ENCODE data around the gene DQX1. TPM values are rescaled to one million over a fixed set of nuclear protein-coding genes. Genes with fewer than 3 reads are reported as not detected.

The DQX1 gene
- total RNA-seq, 2 donors from 2014 or later: 2.0 TPM; not detected in 1

DNA sequence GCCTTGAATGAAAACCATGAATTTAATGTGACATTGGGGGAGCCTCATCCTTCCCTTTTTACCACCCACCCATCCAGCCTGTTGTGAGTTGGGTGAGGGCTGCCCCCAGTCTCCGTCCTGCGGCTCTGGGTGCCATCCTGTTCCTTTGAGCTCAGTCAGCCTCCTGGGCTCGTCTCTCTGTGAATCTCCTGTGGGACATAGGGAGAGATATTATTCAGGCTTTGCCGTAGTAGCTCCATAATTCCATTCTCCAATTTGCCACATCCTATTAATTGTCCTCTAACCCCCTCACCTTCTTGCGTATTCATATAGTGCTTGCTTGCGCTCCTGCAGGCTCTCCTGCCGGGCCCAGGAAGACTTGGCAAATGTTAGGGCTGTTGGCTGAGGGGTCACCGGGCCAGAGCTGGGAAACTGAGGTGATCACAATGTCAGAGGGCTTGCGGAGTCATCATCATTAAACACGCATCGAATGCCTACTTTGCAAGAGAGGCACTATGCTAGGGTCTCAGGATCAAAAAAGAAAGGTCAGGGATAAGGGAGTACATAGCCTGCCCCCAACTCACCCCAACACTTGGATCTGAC, 709 bp upstream of the DQX1 start:
- DNase-seq (no peak), ATAC-seq (no peak)
- H3K27me3 ChIP-seq: no peaks in the 10 kb centered on the region
- no peaks in the 10 kb centered on the region for H3K9me3 ChIP-seq
- no peak for TF ChIP-seq POLR2A (IDR thresholded peaks at IDR 0.05)
- TF ChIP-seq, protein P1, sequence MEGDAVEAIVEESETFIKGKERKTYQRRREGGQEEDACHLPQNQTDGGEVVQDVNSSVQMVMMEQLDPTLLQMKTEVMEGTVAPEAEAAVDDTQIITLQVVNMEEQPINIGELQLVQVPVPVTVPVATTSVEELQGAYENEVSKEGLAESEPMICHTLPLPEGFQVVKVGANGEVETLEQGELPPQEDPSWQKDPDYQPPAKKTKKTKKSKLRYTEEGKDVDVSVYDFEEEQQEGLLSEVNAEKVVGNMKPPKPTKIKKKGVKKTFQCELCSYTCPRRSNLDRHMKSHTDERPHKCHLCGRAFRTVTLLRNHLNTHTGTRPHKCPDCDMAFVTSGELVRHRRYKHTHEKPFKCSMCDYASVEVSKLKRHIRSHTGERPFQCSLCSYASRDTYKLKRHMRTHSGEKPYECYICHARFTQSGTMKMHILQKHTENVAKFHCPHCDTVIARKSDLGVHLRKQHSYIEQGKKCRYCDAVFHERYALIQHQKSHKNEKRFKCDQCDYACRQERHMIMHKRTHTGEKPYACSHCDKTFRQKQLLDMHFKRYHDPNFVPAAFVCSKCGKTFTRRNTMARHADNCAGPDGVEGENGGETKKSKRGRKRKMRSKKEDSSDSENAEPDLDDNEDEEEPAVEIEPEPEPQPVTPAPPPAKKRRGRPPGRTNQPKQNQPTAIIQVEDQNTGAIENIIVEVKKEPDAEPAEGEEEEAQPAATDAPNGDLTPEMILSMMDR (IDR thresholded peaks at IDR 0.05): no peak
- WGBS, 2 donors: 95 to 99% methylated on average over 11 of the region's 11 CpGs
- no peak overlapping the region for H3K27ac ChIP-seq
- intact Hi-C loops (cut with DNase I): loop anchor here (5.0 kb wide), 1 partner anchor 34 kb away; no protein-coding TSS in a partner anchor
- no peak overlapping the region for H3K4me3 ChIP-seq
- peaks cover 27% of the 10 kb centered on the region for H3K4me1 ChIP-seq
- H3K36me3 ChIP-seq (replicated peaks in 1 of 2; ENCODE audit: insufficient read depth in 1 of 2, low read depth in 2 of 2): peaks cover 0 to 4% of the 10 kb centered on the region in 2 donors

GRCh38 chr2:74524955-74525716, 895 bp downstream of the DQX1 start:
- H3K9me3 ChIP-seq: no peaks in the 10 kb centered on the region
- H3K27ac ChIP-seq: no peak overlapping the region
- intact Hi-C loops (cut with DNase I): loop anchor here (5.0 kb wide), 1 partner anchor 33 kb away; no protein-coding TSS in a partner anchor
- no peak for TF ChIP-seq POLR2A (IDR thresholded peaks at IDR 0.05)
- TF ChIP-seq, protein P1 (IDR thresholded peaks at IDR 0.05): no peak
- H3K27me3 ChIP-seq: no peaks in the 10 kb centered on the region
- peaks cover 15% of the 10 kb centered on the region for H3K4me1 ChIP-seq
- peaks cover 0 to 4% of the 10 kb centered on the region in 2 donors for H3K36me3 ChIP-seq (replicated peaks in 1 of 2; ENCODE audit: insufficient read depth in 1 of 2, low read depth in 2 of 2)
- H3K4me3 ChIP-seq: no peak overlapping the region
- DNase-seq (no peak), ATAC-seq (no peak)
- 88 to 91% methylated on average over 10 of the region's 10 CpGs for WGBS, 2 donors

DNA sequence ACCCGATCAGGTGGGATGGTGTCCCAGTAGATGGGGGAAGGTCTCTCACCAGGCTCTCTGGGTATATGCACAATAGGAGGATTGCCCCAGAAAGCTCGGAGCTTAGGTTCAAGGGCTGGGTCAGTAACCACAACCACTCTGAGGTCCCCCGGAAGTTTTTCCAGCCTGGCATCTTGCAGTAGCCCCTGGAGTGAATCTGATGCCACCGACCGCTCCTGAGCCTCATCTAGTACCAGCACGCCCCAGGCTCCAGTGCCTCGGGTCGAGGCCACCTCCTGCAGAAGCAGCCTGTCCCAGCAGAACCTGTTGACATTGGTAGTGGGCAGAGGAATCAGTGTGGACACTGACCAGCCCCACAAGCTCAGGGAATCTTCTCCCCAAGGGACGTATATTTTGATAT, 2.0 kb downstream of the DQX1 start:
- peaks cover 0 to 4% of the 10 kb centered on the region in 2 donors for H3K36me3 ChIP-seq (replicated peaks in 1 of 2; ENCODE audit: insufficient read depth in 1 of 2, low read depth in 2 of 2)
- 75 to 82% methylated on average over 7 to 9 of the region's 9 CpGs for WGBS, 2 donors
- peaks cover 15% of the 10 kb centered on the region for H3K4me1 ChIP-seq
- intact Hi-C loops (cut with DNase I): no loop called here
- H3K4me3 ChIP-seq: no peak overlapping the region
- DNase-seq (no peak), ATAC-seq (no peak)
- no peak overlapping the region for H3K27ac ChIP-seq
- H3K27me3 ChIP-seq: peaks cover 0 to 6% of the 10 kb centered on the region in 2 donors
- H3K9me3 ChIP-seq: no peaks in the 10 kb centered on the region
- no peak for TF ChIP-seq POLR2A (IDR thresholded peaks at IDR 0.05)
- TF ChIP-seq, protein P1 (IDR thresholded peaks at IDR 0.05): no peak

DNA sequence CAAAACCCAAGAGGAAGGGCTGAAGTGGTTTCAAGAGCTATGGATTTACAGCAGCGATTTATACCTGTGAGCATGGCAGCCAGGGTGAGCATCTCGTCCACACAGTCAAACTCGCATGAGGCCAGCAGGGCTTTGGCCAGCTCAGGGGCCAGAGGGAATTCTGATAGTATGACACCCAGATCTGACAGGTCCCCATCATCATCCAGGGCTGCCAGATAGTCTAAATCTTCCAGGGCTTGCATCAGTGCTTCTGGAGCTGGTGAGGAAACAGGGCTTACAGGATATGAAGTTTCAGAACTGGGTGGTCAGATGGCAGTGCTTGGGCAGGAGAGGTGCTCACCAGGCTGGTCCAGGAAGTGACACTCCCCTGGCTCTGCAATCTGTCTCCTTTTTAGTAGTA, 3.5 kb downstream of the DQX1 start:
- TF ChIP-seq POLR2A (IDR thresholded peaks at IDR 0.05): no peak
- TF ChIP-seq, protein P1 (IDR thresholded peaks at IDR 0.05): no peak
- Histone ChIP-seq H3K27me3 (peaks cover 0 to 17% of the 10 kb centered on the region in 2 donors), H3K27ac (no peak overlapping the region), H3K4me3 (no peak overlapping the region), H3K4me1 (no peaks in the 10 kb centered on the region), H3K9me3 (no peaks in the 10 kb centered on the region), H3K36me3 (replicated peaks in 1 of 2; ENCODE audit: insufficient read depth in 1 of 2, low read depth in 2 of 2) (peaks cover 0 to 4% of the 10 kb centered on the region in 2 donors)
- DNase-seq: no peak
- no peak for ATAC-seq
- 57 to 66% methylated on average over 3 of the region's 3 CpGs for WGBS, 2 donors
- intact Hi-C loops (cut with DNase I): no loop called here
